Liver (tissue), 9 donors: ENCODE results near the gene PPP2R5A. TPM values are rescaled to one million over a fixed set of nuclear protein-coding genes. Genes with fewer than 3 reads are reported as not detected.

Source experiments
- DNase-seq: peaks from one replicate; pipeline ENCODE4 v3.0.0-alpha.2; 2017; ENCODE audit warnings: low spot score
- H3K27ac ChIP-seq, 2 donors: one replicate each; pipeline ENCODE4 v1.7.0; 2013; ENCODE audit warnings: inconsistent platforms in 2 of 2, low read length in 2 of 2, control low read depth in 1 of 2, low read depth in 1 of 2, mild to moderate bottlenecking in 1 of 2
- H3K27me3 ChIP-seq, 4 donors: one replicate each; pipeline versions ENCODE4 v1.6.1 to v1.7.0; 2013; ENCODE audit warnings: low read length in 3 of 4, inconsistent platforms in 1 of 4, mild to moderate bottlenecking in 1 of 4, moderate library complexity in 1 of 4; ENCODE audit not compliant: control insufficient read depth in 4 of 4, insufficient read depth in 4 of 4
- H3K36me3 ChIP-seq, 4 donors: one replicate each; pipeline versions ENCODE4 v1.6.1 to v1.7.0; 2013; ENCODE audit warnings: low read length in 3 of 4, mild to moderate bottlenecking in 3 of 4, low read depth in 1 of 4, moderate library complexity in 1 of 4; ENCODE audit not compliant: control insufficient read depth in 4 of 4, insufficient read depth in 3 of 4
- H3K4me1 ChIP-seq, 4 donors: one replicate each; pipeline versions ENCODE4 v1.6.1 to v1.7.0; 2013; ENCODE audit warnings: low read length in 3 of 4, mild to moderate bottlenecking in 3 of 4, moderate library complexity in 1 of 4; ENCODE audit not compliant: control insufficient read depth in 4 of 4, insufficient read depth in 4 of 4
- H3K4me3 ChIP-seq, 3 donors: one replicate each; pipeline versions ENCODE4 v1.6.1 to v1.7.0; 2013; ENCODE audit warnings: low read length in 3 of 3, control low read depth in 1 of 3, low read depth in 1 of 3, mild to moderate bottlenecking in 1 of 3
- H3K9ac ChIP-seq, 2 donors: one replicate each; pipeline ENCODE4 v1.7.0; 2013; ENCODE audit warnings: low read length in 2 of 2, mild to moderate bottlenecking in 2 of 2, moderate library complexity in 2 of 2, control low read depth in 1 of 2, low read depth in 1 of 2
- H3K9me3 ChIP-seq, 4 donors: one replicate each; pipeline versions ENCODE4 v1.6.1 to v1.7.0; 2013; ENCODE audit warnings: low read length in 3 of 4; ENCODE audit not compliant: control insufficient read depth in 4 of 4
- ATF3 ChIP-seq: IDR thresholded peaks from 2 replicates; pipeline ENCODE4 v1.6.1; 2016; ENCODE audit warnings: antibody characterized with exemption
- EGR1 ChIP-seq, 2 donors: IDR thresholded peaks; 2 replicates each; pipeline ENCODE4 v1.6.1; 2016 to 2018; ENCODE audit warnings: antibody characterized with exemption in 2 of 2, low read depth in 2 of 2
- GABPA ChIP-seq, 2 donors: IDR thresholded peaks in 1 of 2; conservative IDR thresholded peaks in 1 of 2; 2 replicates each; pipeline ENCODE4 v1.6.1; 2016; ENCODE audit warnings: antibody characterized with exemption in 2 of 2, mild to moderate bottlenecking in 1 of 2, moderate library complexity in 1 of 2
- HNF4A ChIP-seq, 2 donors: conservative IDR thresholded peaks; 2 replicates each; pipeline ENCODE4 v1.6.1; 2016; ENCODE audit warnings: antibody characterized with exemption in 2 of 2, mild to moderate bottlenecking in 2 of 2
- HNF4G ChIP-seq: IDR thresholded peaks from 2 replicates; pipeline ENCODE4 v1.6.1; 2016; ENCODE audit warnings: antibody characterized with exemption
- JUND ChIP-seq, 2 donors: IDR thresholded peaks; 2 replicates each; pipeline ENCODE4 v1.6.1; 2016; ENCODE audit warnings: antibody characterized with exemption in 2 of 2
- MAX ChIP-seq: IDR thresholded peaks from 2 replicates; pipeline ENCODE4 v1.6.1; 2016; ENCODE audit warnings: antibody characterized with exemption
- NR2F2 ChIP-seq: IDR thresholded peaks from 2 replicates; pipeline ENCODE4 v1.6.1; 2016; ENCODE audit warnings: antibody characterized with exemption
- RAD21 ChIP-seq, 2 donors: IDR thresholded peaks; 2 replicates each; pipeline ENCODE4 v1.6.1; 2016; ENCODE audit warnings: antibody characterized with exemption in 2 of 2, mild to moderate bottlenecking in 2 of 2
- REST ChIP-seq: IDR thresholded peaks from 2 replicates; pipeline ENCODE4 v1.6.1; 2016; ENCODE audit warnings: antibody characterized with exemption, mild to moderate bottlenecking
- TAF1 ChIP-seq: conservative IDR thresholded peaks from 2 replicates; pipeline ENCODE4 v1.6.1; 2016; ENCODE audit warnings: antibody characterized with exemption, mild to moderate bottlenecking
- YY1 ChIP-seq: IDR thresholded peaks from 2 replicates; pipeline ENCODE4 v1.6.1; 2016; ENCODE audit warnings: antibody characterized with exemption, mild to moderate bottlenecking
- WGBS: extraction: QIAGEN DNeasy Blood & Tissue Kit; methylation state at CpG from one replicate; pipeline ENCODE4 v1.1.7; 2013; 5-methylcytosine and 5-hydroxymethylcytosine counted together
- polyA plus RNA-seq, 2 donors: library from polyadenylated mRNA; stranded (reverse) in 1 of 2; unstranded in 1 of 2; fragments of 200-250 nt in 1 of 2; fragments of >200 nt in 1 of 2; fragmentation: Nextera tagmentation in 1 of 2; extraction: Ambion mirVana in 1 of 2; gene quantifications; one replicate each; pipeline versions ENCODE4 v1.2.1 to v1.2.3, GENCODE V29; 2013 to 2015
- total RNA-seq, 2 donors: library from RNA; depleted of rRNA; stranded (reverse); fragments of >200 nt; gene quantifications; one replicate each; pipeline ENCODE4 v1.2.3, GENCODE V29; 2014
- TF ChIP-seq, protein P1 (sequence below): IDR thresholded peaks from 2 replicates; pipeline ENCODE4 v1.6.1; 2016; ENCODE audit warnings: antibody characterized with exemption
- donor health status: healthy.
- donor health status: healthy.
- donor health status: healthy.
- donor health status: healthy.
- donor health status: healthy.

Gene PPP2R5A
- total and polyA plus RNA-seq, 4 donors, result 22.9 to 40.7 (median 28.5) TPM

- no peaks in the 10 kb centered on the region for H3K36me3 ChIP-seq
- DNase-seq, result no peak
- no peak overlapping the region for H3K4me3 ChIP-seq
- peaks cover 10 to 43% (median 33%) of the 10 kb centered on the region in 4 donors for H3K4me1 ChIP-seq
- no peaks in the 10 kb centered on the region for H3K27me3 ChIP-seq
- 87% methylated on average over 3 of the region's 3 CpGs for WGBS
- H3K9ac ChIP-seq, result no peak overlapping the region
- no peak for TF ChIP-seq JUND (IDR thresholded peaks at IDR 0.05)
- TF ChIP-seq ATF3, result no peak
- no peak for TF ChIP-seq RAD21 (IDR thresholded peaks at IDR 0.05)
- H3K27ac ChIP-seq, result no peak overlapping the region
- no peaks in the 10 kb centered on the region for H3K9me3 ChIP-seq
Measured at GRCh38 chr1:212294983-212295382, 9.8 kb downstream of the PPP2R5A start.

DNA sequence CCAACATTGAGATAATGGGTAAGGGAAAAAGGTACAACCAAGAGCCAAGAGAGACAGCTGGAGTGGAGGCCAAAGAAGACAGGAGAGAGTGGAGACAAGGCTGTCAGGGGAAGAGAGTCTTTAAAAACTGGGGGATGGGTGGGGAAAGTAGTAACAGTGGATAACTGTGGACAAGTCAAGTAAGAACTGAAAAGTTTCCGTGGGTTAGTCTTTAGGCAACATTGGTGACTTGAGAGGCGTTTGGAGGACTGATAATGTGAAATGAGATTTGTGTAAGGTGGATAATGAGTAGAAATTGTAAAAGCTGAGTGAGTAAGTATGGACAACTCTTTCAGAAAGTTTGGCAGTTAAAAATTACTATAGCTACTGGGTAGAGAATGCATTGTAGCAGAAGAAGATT is 10.4 kb downstream of the PPP2R5A start:
- Histone ChIP-seq H3K27me3 (no peaks in the 10 kb centered on the region), H3K4me1 (peaks cover 10 to 38% (median 29%) of the 10 kb centered on the region in 4 donors), H3K36me3 (no peaks in the 10 kb centered on the region), H3K9ac (no peak overlapping the region), H3K9me3 (no peaks in the 10 kb centered on the region), H3K4me3 (no peak overlapping the region), H3K27ac (no peak overlapping the region)
- TF ChIP-seq RAD21 (IDR thresholded peaks at IDR 0.05) (no peak), EGR1 (IDR thresholded peaks at IDR 0.05; ENCODE audit: low read depth in 2 of 2) (no peak), HNF4G (no peak), GABPA (IDR thresholded peaks at IDR 0.05 in 1 of 2, conservative IDR thresholded peaks at IDR 0.05 in 1 of 2) (no peak), REST (no peak)
- TF ChIP-seq, protein P1, sequence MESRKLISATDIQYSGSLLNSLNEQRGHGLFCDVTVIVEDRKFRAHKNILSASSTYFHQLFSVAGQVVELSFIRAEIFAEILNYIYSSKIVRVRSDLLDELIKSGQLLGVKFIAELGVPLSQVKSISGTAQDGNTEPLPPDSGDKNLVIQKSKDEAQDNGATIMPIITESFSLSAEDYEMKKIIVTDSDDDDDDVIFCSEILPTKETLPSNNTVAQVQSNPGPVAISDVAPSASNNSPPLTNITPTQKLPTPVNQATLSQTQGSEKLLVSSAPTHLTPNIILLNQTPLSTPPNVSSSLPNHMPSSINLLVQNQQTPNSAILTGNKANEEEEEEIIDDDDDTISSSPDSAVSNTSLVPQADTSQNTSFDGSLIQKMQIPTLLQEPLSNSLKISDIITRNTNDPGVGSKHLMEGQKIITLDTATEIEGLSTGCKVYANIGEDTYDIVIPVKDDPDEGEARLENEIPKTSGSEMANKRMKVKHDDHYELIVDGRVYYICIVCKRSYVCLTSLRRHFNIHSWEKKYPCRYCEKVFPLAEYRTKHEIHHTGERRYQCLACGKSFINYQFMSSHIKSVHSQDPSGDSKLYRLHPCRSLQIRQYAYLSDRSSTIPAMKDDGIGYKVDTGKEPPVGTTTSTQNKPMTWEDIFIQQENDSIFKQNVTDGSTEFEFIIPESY, result no peak
- no peak for DNase-seq
- 89% methylated on average over 2 of the region's 2 CpGs for WGBS

DNA sequence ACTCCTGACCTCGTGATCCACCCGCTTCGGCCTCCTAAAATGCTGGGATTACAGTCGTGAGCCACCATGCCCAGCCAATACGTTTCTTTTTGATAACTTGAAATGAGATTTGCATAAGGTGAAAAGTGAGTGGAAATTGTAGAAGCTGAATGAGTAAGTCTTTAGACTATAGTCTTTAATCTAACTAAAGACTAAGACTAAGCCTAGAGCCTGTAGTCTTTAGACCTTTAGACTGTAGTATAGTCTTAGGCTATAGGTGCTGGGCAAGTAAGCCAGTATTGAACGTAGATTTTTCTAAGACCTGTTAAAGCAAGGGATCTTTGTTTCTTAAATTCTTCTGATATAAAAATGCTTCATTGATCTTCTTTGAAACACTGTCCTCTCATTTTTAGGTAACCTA is 12.1 kb downstream of the PPP2R5A start:
- 94% methylated on average over 6 of the region's 6 CpGs for WGBS
- no peak for DNase-seq
- no peaks in the 10 kb centered on the region for H3K9me3 ChIP-seq
- no peak overlapping the region for H3K4me3 ChIP-seq
- no peak overlapping the region for H3K9ac ChIP-seq
- no peaks in the 10 kb centered on the region for H3K36me3 ChIP-seq
- TF ChIP-seq TAF1 (no peak), NR2F2 (no peak), MAX (no peak), YY1 (no peak), HNF4A (conservative IDR thresholded peaks at IDR 0.05) (no peak), ATF3 (no peak)
- no peak overlapping the region for H3K27ac ChIP-seq
- peaks cover 8 to 23% (median 14%) of the 10 kb centered on the region in 4 donors for H3K4me1 ChIP-seq
- H3K27me3 ChIP-seq, result no peaks in the 10 kb centered on the region
